Measurements from ENCODE around the gene BTBD10. TPM values are rescaled to one million over a fixed set of nuclear protein-coding genes. Genes with fewer than 3 reads are reported as not detected.

Gene BTBD10
- total RNA-seq, 1 donor from 2014 or later = 18.8 TPM

DNA sequence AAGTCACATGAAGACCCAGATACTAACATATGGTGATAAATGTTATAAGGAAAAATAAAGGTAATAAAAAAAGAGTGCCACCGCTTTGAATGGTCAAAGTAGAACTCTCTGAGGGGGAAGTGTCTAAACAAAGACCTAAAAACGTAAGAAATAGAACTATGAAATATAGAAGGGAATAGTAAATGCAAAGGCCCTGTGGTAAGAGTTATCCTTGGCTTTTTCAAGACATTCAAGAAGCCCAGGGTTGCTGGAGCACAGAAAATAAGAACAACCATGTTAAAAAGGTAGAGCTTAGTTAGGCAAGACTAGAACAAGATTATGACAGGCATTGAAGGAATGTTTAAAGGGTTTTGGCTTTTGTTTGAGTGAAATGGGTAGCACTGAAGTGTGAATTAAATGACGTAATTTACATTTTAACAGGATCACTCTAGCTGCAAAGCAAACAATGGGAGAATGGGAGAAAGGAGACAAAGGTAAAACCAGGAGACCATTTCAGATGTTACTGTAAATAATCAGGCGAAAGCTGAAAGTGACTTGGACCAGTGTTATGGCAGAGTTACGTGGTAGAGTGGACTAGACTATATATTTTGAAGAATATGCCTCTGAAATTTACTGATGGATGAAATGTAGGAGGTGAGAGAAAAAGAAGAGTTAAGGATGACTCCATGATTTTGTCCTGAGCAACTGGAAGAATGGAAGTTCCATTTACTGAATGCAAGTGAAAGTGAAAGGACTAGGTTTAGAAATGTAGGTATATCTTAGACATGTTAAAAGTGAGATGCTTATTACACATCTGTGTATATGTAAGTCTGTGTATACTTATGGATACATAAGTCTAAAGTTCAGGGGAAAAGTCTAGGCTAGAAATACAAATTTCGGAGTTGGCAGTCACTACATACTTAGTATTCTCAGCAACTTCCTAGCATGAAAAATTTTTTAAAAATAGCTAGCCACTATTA, 28.5 kb downstream of the BTBD10 start:
- TF ChIP-seq CTCF (IDR thresholded peaks at IDR 0.05) = no peak
- ATAC-seq (ENCODE audit: low read depth) = no peak
- H3K27ac Mint-ChIP-seq = no peak overlapping the region
- H3K9me3 Mint-ChIP-seq = peaks cover 16% of the 10 kb centered on the region
- no peak for DNase-seq
- CTCF ChIA-PET = no interaction called here
- POLR2A ChIA-PET = no interaction called here
- no peak overlapping the region for H3K4me3 Mint-ChIP-seq
- H3K27me3 Mint-ChIP-seq = no peaks in the 10 kb centered on the region
- intact Hi-C loops (cut with micrococcal nuclease) = no loop called here
- H3K4me1 Mint-ChIP-seq = peaks cover 33% of the 10 kb centered on the region
- H3K36me3 Mint-ChIP-seq (ENCODE audit: low read depth) = peaks cover 27% of the 10 kb centered on the region

DNA sequence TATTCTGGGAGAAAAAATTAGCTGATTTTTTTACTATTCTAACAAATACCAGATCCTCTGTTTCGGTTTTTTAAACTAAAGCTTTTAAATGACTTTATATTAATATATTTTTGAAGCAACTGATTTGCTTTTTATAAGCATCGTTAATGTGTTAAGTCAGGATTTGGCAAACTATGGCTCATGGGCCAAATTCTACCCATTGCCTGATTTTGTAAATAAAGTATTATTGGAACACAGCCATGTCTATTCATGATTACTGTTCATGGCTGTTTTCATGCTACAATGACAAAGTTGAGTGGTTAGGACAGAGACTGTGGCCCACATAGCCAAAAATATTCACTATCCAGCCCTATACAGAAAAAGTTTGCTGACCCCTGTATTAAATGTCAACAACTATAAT, 29.6 kb downstream of the BTBD10 start:
- TF ChIP-seq CTCF (IDR thresholded peaks at IDR 0.05) = no peak
- DNase-seq (no peak), ATAC-seq (ENCODE audit: low read depth) (no peak)
- Mint-ChIP-seq H3K4me3 (no peak overlapping the region), H3K27me3 (no peaks in the 10 kb centered on the region), H3K27ac (no peak overlapping the region), H3K4me1 (peaks cover 30% of the 10 kb centered on the region), H3K36me3 (ENCODE audit: low read depth) (peaks cover 31% of the 10 kb centered on the region), H3K9me3 (peaks cover 21% of the 10 kb centered on the region)
- CTCF ChIA-PET = no interaction called here
- POLR2A ChIA-PET = no interaction called here
- intact Hi-C loops (cut with micrococcal nuclease) = no loop called here

- intact Hi-C loops (cut with micrococcal nuclease) = no loop called here
- no peak for TF ChIP-seq CTCF (IDR thresholded peaks at IDR 0.05)
- H3K27me3 Mint-ChIP-seq = no peaks in the 10 kb centered on the region
- peaks cover 27% of the 10 kb centered on the region for H3K9me3 Mint-ChIP-seq
- DNase-seq (no peak), ATAC-seq (ENCODE audit: low read depth) (no peak)
- H3K27ac Mint-ChIP-seq = no peak overlapping the region
- no peak overlapping the region for H3K4me3 Mint-ChIP-seq
- CTCF ChIA-PET = no interaction called here
- H3K4me1 Mint-ChIP-seq = peaks cover 23% of the 10 kb centered on the region
- peaks cover 44% of the 10 kb centered on the region for H3K36me3 Mint-ChIP-seq (ENCODE audit: low read depth)
- POLR2A ChIA-PET = no interaction called here
Observed at GRCh38 chr11:13429836-13430235, 33.2 kb downstream of the BTBD10 start.

DNA sequence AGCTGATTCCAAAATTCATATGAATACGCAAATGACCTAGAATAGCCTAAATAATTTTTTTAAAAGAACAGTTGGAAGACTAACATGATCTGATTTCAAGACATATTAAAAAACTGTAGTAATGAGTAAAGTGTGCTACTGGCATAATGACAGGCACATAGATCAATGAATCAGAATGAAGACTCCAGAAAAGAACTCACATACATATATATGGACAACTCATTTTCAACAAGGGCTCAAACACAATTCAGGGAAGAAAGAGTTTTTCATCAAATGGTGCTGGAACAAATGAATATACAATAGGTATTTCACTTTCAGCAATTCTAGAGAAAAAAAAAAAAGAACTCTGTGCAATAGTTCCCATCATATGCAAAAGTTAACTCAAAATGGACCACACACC, 33.7 kb downstream of the BTBD10 start:
- peaks cover 23% of the 10 kb centered on the region for H3K4me1 Mint-ChIP-seq

More for the DNA sequence above, 33.7 kb downstream of the BTBD10 start:
- intact Hi-C loops (cut with micrococcal nuclease) = no loop called here
- DNase-seq (no peak), ATAC-seq (ENCODE audit: low read depth) (no peak)
- ChIA-PET CTCF (no interaction called here), POLR2A (no interaction called here)
- Mint-ChIP-seq H3K27ac (no peak overlapping the region), H3K4me3 (no peak overlapping the region), H3K9me3 (peaks cover 29% of the 10 kb centered on the region), H3K36me3 (ENCODE audit: low read depth) (peaks cover 48% of the 10 kb centered on the region), H3K27me3 (no peaks in the 10 kb centered on the region)
- TF ChIP-seq CTCF (IDR thresholded peaks at IDR 0.05) = no peak
